Mammary epithelial cell (primary cell): ENCODE data around the gene CD58.

Experiments used
- EZH2 ChIP-seq: IDR thresholded peaks from 2 replicates; pipeline ENCODE4 v1.6.1; 2012; ENCODE audit warnings: low read length, inconsistent platforms, borderline replicate concordance
- TF ChIP-seq, protein P1 (sequence below), 2 donors: IDR thresholded peaks in 1 of 2; conservative IDR thresholded peaks in 1 of 2; 2 replicates each; pipeline ENCODE4 v1.5.1; 2011 to 2012; ENCODE audit warnings: inconsistent platforms in 2 of 2, low read length in 2 of 2, mild to moderate bottlenecking in 2 of 2, control low read depth in 1 of 2, low read depth in 1 of 2; ENCODE audit not compliant: insufficient read depth in 1 of 2; ENCODE audit errors: extremely low read depth in 1 of 2

DNA sequence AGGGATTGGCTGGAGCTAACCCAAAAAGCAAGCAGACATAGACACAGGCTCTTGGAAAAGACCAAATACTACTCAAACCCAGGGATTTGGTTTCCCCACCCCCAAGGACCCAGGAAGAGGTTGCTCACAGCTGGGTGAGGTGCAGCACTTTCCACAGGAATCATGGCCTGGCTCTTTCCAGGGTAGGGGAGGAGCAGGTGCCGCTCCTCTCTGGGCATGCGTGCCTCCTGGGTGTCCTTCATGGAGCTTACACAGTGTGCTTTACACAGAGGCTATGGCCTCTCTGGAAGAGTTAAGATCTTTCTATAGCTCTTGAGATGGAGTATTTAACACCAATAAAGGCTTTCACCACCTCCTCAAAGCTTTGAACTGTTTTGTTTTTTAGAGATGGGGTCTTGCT, 88.3 kb downstream of the CD58 start:
- TF ChIP-seq, protein P1, sequence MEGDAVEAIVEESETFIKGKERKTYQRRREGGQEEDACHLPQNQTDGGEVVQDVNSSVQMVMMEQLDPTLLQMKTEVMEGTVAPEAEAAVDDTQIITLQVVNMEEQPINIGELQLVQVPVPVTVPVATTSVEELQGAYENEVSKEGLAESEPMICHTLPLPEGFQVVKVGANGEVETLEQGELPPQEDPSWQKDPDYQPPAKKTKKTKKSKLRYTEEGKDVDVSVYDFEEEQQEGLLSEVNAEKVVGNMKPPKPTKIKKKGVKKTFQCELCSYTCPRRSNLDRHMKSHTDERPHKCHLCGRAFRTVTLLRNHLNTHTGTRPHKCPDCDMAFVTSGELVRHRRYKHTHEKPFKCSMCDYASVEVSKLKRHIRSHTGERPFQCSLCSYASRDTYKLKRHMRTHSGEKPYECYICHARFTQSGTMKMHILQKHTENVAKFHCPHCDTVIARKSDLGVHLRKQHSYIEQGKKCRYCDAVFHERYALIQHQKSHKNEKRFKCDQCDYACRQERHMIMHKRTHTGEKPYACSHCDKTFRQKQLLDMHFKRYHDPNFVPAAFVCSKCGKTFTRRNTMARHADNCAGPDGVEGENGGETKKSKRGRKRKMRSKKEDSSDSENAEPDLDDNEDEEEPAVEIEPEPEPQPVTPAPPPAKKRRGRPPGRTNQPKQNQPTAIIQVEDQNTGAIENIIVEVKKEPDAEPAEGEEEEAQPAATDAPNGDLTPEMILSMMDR (conservative IDR thresholded peaks at IDR 0.05 in 1 of 2, IDR thresholded peaks at IDR 0.05 in 1 of 2; ENCODE audit: extremely low read depth in 1 of 2, insufficient read depth in 1 of 2, low read depth in 1 of 2, low read length in 2 of 2): no peak
- no peak for TF ChIP-seq EZH2
